Lung (tissue), 12 donors: ENCODE measurements around the gene NMT2. TPM values are rescaled to one million over a fixed set of nuclear protein-coding genes. Genes with fewer than 3 reads are reported as not detected.

Experiments
- ATAC-seq: fragments of 200-7000 bp; cut with Tn5 transposase; one replicate; pipeline ENCODE4 v1.9.1; 2020; ENCODE audit warnings: moderate number of reproducible peaks; ENCODE audit not compliant: insufficient read depth, low FRiP score
- DNase-seq, 3 donors: peaks; one replicate each; pipeline ENCODE4 v3.0.0-alpha.2; 2013 to 2017
- H3K27ac ChIP-seq, 2 donors: one replicate each; pipeline ENCODE4 v1.5.1; 2013; ENCODE audit warnings: mild to moderate bottlenecking in 2 of 2, moderate library complexity in 2 of 2, control low read depth in 1 of 2, inconsistent platforms in 1 of 2, low read depth in 1 of 2, low read length in 1 of 2
- H3K27me3 ChIP-seq, 3 donors: one replicate each; pipeline ENCODE4 v1.5.1; 2013; ENCODE audit warnings: low read length in 2 of 3; ENCODE audit not compliant: control insufficient read depth in 3 of 3, insufficient read depth in 3 of 3
- H3K36me3 ChIP-seq, 4 donors: one replicate each; pipeline ENCODE4 v1.5.1; 2013; ENCODE audit warnings: low read length in 4 of 4, mild to moderate bottlenecking in 1 of 4, moderate library complexity in 1 of 4; ENCODE audit not compliant: control insufficient read depth in 4 of 4, insufficient read depth in 4 of 4
- H3K4me1 ChIP-seq, 5 donors: one replicate each; pipeline ENCODE4 v1.5.1; 2013; ENCODE audit warnings: low read length in 5 of 5, mild to moderate bottlenecking in 2 of 5, moderate library complexity in 1 of 5; ENCODE audit not compliant: control insufficient read depth in 5 of 5, insufficient read depth in 5 of 5
- H3K4me3 ChIP-seq: one replicate; pipeline ENCODE4 v1.5.1; 2013; ENCODE audit warnings: mild to moderate bottlenecking, control low read depth, moderate library complexity
- H3K9ac ChIP-seq, 2 donors: one replicate each; pipeline ENCODE4 v1.5.1; 2013; ENCODE audit warnings: low read length in 2 of 2, control low read depth in 1 of 2; ENCODE audit not compliant: insufficient read depth in 1 of 2
- H3K9me3 ChIP-seq, 4 donors: one replicate each; pipeline ENCODE4 v1.5.1; 2013; ENCODE audit warnings: low read length in 3 of 4, mild to moderate bottlenecking in 1 of 4, moderate library complexity in 1 of 4; ENCODE audit not compliant: control insufficient read depth in 4 of 4, insufficient read depth in 3 of 4
- CTCF ChIP-seq: IDR thresholded peaks from 2 replicates; pipeline ENCODE4 v1.5.1; 2012; ENCODE audit warnings: mild to moderate bottlenecking; ENCODE audit errors: control extremely low read depth, extremely low read depth
- WGBS, 2 donors: extraction: QIAGEN DNeasy Blood & Tissue Kit; methylation state at CpG; one replicate each; pipeline ENCODE4 v1.1.7; 2013; 5-methylcytosine and 5-hydroxymethylcytosine counted together
- polyA plus RNA-seq, 2 donors: library from polyadenylated mRNA; stranded (reverse); fragments of 200-250 nt; gene quantifications; one replicate each; pipeline ENCODE4 v1.2.1, GENCODE V29; 2013
- total RNA-seq, 2 donors: library from RNA; depleted of rRNA in 1 of 2; stranded (reverse); fragments of >200 nt in 1 of 2; gene quantifications; one replicate each; pipeline ENCODE4 v1.2.1, GENCODE V29; 2014 to 2021
- donor health status: control.
- donor health status: control.
- donor health status: Bipolar disorder and iron deficiency.
- donor health status: healthy.
- donor health status: DM: yes; HTN: yes; CAD: no.

Gene NMT2
- total and polyA plus RNA-seq, 4 donors: 3.5 to 20.0 (median 6.4) TPM

DNA sequence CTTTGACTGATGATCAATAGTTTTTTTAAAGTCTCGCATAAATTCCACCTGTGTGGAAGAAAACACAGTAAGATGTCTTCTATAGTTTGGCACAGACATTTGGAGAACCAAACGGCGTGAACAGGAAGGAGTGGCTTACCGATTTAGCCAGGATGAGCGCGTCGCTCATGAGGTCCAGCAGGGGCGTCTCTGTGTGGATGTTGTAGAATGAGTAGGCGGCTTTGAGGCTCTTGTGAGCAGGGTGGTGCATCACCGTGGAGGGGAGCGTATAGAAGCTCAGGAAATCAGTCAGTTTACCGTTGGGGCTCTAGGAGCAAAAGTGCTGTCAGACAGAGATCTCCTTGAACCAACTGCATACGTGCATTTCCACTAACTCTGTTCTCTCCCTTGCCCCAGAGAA is 55.8 kb downstream of the NMT2 start:
- no peaks in the 10 kb centered on the region for H3K4me1 ChIP-seq
- no peak overlapping the region for H3K9ac ChIP-seq
- H3K9me3 ChIP-seq: peaks cover 0 to 5% (median 0%) of the 10 kb centered on the region in 4 donors
- no peaks in the 10 kb centered on the region for H3K27me3 ChIP-seq
- DNase-seq (no peak), ATAC-seq (no peak)
- WGBS, 2 donors: 95% methylated on average over 13 of the region's 13 CpGs
- peaks cover 7 to 44% (median 23%) of the 10 kb centered on the region in 4 donors for H3K36me3 ChIP-seq
- TF ChIP-seq CTCF: no peak
- H3K4me3 ChIP-seq: no peak overlapping the region
- no peak overlapping the region for H3K27ac ChIP-seq

DNA sequence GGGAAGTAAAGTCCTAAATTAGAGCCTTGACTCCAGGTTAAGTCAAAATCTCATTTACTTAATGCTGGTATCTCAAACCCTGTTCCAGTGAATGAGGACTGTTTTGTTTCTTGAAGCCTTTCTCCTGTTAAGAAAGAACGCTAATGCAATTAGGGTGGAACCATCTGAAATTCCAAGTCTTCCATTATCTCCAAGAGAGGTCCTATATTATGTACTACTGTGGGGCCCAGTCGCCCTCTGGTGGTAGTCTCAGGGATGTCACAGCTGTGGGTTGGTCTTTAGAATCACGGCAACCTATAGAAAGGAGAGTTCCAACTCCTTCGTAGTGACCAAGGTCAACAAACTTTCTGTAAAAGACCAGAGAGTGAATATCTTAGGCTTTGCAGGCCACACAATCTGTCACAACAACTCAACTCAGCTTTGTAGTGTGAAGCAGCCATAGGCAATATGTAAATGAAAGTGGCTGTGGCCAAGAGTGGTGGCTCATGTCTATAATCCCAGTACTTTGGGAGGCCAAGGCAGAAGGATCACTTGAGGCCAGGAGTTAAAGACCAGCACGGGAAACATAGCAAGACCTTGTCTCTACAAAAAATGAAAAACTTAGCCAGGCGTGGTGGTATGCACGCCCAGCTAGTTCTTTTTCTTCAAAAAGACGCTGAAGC is 62.0 kb downstream of the NMT2 start:
- H3K27ac ChIP-seq: no peak overlapping the region
- H3K36me3 ChIP-seq: peaks cover 13 to 43% (median 27%) of the 10 kb centered on the region in 4 donors

DNA sequence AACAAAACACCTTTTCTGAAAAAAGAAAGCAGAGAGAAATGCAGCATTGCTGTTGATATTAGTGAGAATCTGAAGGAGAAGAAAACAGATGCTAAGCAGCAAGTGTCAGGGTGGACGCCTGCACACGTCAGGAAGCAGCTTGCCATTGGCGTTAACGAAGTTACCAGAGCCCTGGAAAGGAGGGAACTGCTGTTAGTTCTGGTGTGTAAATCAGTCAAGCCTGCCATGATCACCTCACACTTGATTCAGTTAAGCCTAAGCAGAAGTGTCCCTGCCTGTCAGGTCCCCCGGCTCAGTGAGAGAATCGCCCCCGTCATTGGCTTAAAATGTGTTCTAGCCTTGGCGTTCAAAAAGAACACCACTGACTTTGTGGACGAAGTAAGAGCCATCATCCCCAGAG is 65.0 kb downstream of the NMT2 start:
- H3K27ac ChIP-seq: no peak overlapping the region
- no peak overlapping the region for H3K4me3 ChIP-seq
- H3K4me1 ChIP-seq: peaks cover 0 to 6% (median 2%) of the 10 kb centered on the region in 5 donors
- H3K27me3 ChIP-seq: no peaks in the 10 kb centered on the region
- ATAC-seq (no peak), DNase-seq (no peak)
- H3K36me3 ChIP-seq: peaks cover 19 to 30% (median 19%) of the 10 kb centered on the region in 4 donors
- no peak overlapping the region for H3K9ac ChIP-seq
- TF ChIP-seq CTCF: no peak
- H3K9me3 ChIP-seq: no peaks in the 10 kb centered on the region
- WGBS, 2 donors: 89 to 93% methylated on average over 9 of the region's 9 CpGs

More for the DNA sequence above, 62.0 kb downstream of the NMT2 start:
- H3K9me3 ChIP-seq: no peaks in the 10 kb centered on the region
- ATAC-seq (peak; percentile 86), DNase-seq (peak; percentile 71 to 82 (median 74))
- peak; percentile 76 for TF ChIP-seq CTCF
- no peaks in the 10 kb centered on the region for H3K27me3 ChIP-seq
- 51 to 54% methylated on average over 8 of the region's 8 CpGs for WGBS, 2 donors
- peaks cover 0 to 2% (median 0%) of the 10 kb centered on the region in 5 donors for H3K4me1 ChIP-seq
- H3K4me3 ChIP-seq: no peak overlapping the region
- H3K9ac ChIP-seq: no peak overlapping the region

DNA sequence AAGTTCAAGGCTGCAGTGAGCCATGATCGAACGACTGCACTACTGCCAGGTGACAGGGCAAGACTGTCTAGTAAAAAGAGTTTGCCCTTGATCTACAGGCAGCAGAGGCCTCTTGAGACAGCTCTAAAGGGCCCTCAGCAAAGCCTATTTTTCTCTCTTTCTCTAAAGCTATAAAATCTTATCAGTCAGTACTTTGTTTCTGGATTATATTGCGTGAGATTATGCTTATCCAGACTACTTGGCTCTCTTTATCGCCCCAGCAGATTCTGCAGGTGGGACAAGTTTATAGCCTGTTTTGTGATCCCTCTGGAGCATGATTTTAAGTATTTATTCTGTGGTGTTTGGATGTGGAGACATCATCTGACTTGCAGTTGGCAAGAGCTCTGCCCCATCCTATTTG is 68.6 kb downstream of the NMT2 start:
- DNase-seq (no peak), ATAC-seq (no peak)
- TF ChIP-seq CTCF: no peak
- H3K36me3 ChIP-seq: peaks cover 12 to 18% (median 15%) of the 10 kb centered on the region in 4 donors
- H3K4me1 ChIP-seq: peaks cover 0 to 11% (median 3%) of the 10 kb centered on the region in 5 donors
- no peak overlapping the region for H3K9ac ChIP-seq
- H3K4me3 ChIP-seq: no peak overlapping the region
- no peaks in the 10 kb centered on the region for H3K9me3 ChIP-seq
- H3K27me3 ChIP-seq: no peaks in the 10 kb centered on the region
- 78 to 90% methylated on average over 4 of the region's 4 CpGs for WGBS, 2 donors
- no peak overlapping the region for H3K27ac ChIP-seq
